ENCODE measurements around the gene ADNP2. TPM values are rescaled to one million over a fixed set of nuclear protein-coding genes. Genes with fewer than 3 reads are reported as not detected.

ADNP2 gene
- total RNA-seq, 1 experiment from 2014 or later, result 14.3 TPM

DNA sequence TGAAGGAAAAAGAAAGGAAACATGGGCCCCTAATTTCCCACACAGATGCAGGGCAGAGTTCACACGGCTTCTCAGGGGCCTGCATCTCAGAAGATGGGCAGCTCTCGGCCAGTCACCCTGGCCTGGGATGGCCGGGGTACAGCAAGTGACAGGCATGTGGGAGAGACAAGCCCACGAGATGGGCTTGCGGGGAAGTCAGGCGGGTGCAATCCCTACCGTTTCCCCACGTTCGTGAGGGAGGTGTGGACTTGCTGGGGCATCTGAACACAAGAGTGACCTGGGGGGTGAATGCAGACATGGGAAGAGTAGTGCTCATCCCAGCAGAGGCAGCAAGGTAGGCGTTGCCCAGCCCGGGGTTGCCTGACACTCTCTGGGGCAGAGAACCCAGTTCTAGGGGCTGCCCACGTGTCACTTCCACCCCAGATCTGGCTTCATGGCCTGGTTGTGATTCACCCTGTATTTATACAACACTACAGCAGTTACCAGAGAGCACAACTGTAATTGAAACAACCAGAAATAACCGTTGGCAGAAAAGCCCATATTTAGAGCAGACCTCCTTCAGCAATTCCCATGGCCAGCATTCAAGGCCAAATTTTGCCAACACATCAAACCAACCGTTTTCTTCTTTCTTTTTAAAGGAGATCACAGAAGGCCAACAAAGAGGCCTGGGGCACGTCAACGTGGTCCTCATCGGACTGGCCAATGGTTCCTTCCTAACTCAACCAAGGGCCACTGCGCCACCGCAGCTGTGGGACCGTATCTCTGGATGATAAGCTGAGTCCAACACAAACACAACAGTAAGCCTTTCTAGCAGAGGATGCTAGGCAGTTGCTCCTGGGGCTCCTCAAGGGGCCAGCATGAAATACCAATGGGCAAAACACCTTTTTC lies 79.8 kb downstream of the ADNP2 start:
- Mint-ChIP-seq H3K27me3 (ENCODE audit: unreplicated experiment) (no peaks in the 10 kb centered on the region), H3K27ac (ENCODE audit: unreplicated experiment) (no peak overlapping the region), H3K4me3 (ENCODE audit: low read depth, unreplicated experiment) (no peak overlapping the region), H3K36me3 (ENCODE audit: insufficient read depth, unreplicated experiment) (no peaks in the 10 kb centered on the region), H3K4me1 (ENCODE audit: low read depth, unreplicated experiment) (no peaks in the 10 kb centered on the region), H3K9me3 (ENCODE audit: low read depth, unreplicated experiment) (no peaks in the 10 kb centered on the region)
- TF ChIP-seq, protein P1, sequence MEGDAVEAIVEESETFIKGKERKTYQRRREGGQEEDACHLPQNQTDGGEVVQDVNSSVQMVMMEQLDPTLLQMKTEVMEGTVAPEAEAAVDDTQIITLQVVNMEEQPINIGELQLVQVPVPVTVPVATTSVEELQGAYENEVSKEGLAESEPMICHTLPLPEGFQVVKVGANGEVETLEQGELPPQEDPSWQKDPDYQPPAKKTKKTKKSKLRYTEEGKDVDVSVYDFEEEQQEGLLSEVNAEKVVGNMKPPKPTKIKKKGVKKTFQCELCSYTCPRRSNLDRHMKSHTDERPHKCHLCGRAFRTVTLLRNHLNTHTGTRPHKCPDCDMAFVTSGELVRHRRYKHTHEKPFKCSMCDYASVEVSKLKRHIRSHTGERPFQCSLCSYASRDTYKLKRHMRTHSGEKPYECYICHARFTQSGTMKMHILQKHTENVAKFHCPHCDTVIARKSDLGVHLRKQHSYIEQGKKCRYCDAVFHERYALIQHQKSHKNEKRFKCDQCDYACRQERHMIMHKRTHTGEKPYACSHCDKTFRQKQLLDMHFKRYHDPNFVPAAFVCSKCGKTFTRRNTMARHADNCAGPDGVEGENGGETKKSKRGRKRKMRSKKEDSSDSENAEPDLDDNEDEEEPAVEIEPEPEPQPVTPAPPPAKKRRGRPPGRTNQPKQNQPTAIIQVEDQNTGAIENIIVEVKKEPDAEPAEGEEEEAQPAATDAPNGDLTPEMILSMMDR (IDR thresholded peaks at IDR 0.05; ENCODE audit: unreplicated experiment), result no peak
- no TSS peak for BruUV-seq (replicated peaks)
- no peak for DNase-seq
- intact Hi-C loops (cut with micrococcal nuclease; ENCODE audit: unreplicated experiment), result no loop called here
- CTCF ChIA-PET, result no interaction called here

DNA sequence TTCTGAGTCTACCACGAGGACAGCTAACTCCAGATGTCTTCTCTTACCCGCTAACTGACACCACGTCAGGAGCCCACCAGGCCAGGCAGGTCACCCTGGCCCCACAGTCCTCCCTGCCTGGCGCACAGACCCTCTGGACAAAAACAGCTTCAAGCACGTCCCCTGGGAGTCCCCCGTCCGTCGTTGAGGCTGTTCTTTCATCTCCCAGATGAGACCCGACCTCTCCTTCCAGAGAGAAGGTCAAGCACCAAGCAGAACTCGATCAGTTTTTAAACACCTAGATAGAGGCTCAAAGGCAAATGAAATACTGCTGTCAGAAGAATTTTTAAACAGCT lies 80.4 kb downstream of the ADNP2 start:
- no peaks in the 10 kb centered on the region for H3K9me3 Mint-ChIP-seq (ENCODE audit: low read depth, unreplicated experiment)
- TF ChIP-seq, protein P1 (IDR thresholded peaks at IDR 0.05; ENCODE audit: unreplicated experiment), result no peak
- no peak overlapping the region for H3K4me3 Mint-ChIP-seq (ENCODE audit: low read depth, unreplicated experiment)
- intact Hi-C loops (cut with micrococcal nuclease; ENCODE audit: unreplicated experiment), result no loop called here
- DNase-seq, result no peak
- no peaks in the 10 kb centered on the region for H3K36me3 Mint-ChIP-seq (ENCODE audit: insufficient read depth, unreplicated experiment)
- no peaks in the 10 kb centered on the region for H3K4me1 Mint-ChIP-seq (ENCODE audit: low read depth, unreplicated experiment)
- H3K27ac Mint-ChIP-seq (ENCODE audit: unreplicated experiment), result no peak overlapping the region
- no TSS peak for BruUV-seq (replicated peaks)
- H3K27me3 Mint-ChIP-seq (ENCODE audit: unreplicated experiment), result no peaks in the 10 kb centered on the region
- CTCF ChIA-PET, result no interaction called here

Other genes with a start within 250 kb of the ADNP2 start
- gene SLC66A2, start 157.6 kb upstream of the ADNP2 start, total RNA-seq (2022), result 19.5 and 23.4 TPM in 2 replicates
- gene HSBP1L1, start 144.6 kb upstream of the ADNP2 start, total RNA-seq (2022), result 17.9 and 18.8 TPM in 2 replicates
- gene TXNL4A, start 120.7 kb upstream of the ADNP2 start, total RNA-seq (2022), result 64.1 and 75.9 TPM in 2 replicates
- gene RBFA, start 74.8 kb upstream of the ADNP2 start, total RNA-seq (2022), result 20.5 TPM in 2 replicates
- 0.81 and 1.5 TPM in 2 replicates for gene PARD6G, start 138.3 kb downstream of the ADNP2 start, total RNA-seq (2022)